GM18861 (cell line): ENCODE data around the gene CCDC186.
A peak's percentile ranks its signal among the peaks of the same experiment; 100 is the strongest.

Experiments used
- ATAC-seq: cut with Tn5 transposase; IDR thresholded peaks from one replicate; pipeline ENCODE4 v1.9.1; 2021; ENCODE audit not compliant: unreplicated experiment

CCDC186 gene

GRCh38 chr10:114115661-114116445 lies 58.1 kb downstream of the CCDC186 start:
- no peak for ATAC-seq

- ATAC-seq: no peak
These were observed 63.6 kb downstream of the CCDC186 start for GRCh38 chr10:114110174-114110972.

GRCh38 chr10:114103284-114103683 lies 70.7 kb downstream of the CCDC186 start:
- ATAC-seq: peak; percentile 53

GRCh38 chr10:114102256-114102655 lies 71.7 kb downstream of the CCDC186 start:
- ATAC-seq: no peak

- no peak for ATAC-seq
These were observed 72.9 kb downstream of the CCDC186 start for GRCh38 chr10:114100848-114101741.

- no peak for ATAC-seq
These were observed 77.1 kb downstream of the CCDC186 start for GRCh38 chr10:114096864-114097263.

GRCh38 chr10:114095559-114096337 lies 78.3 kb downstream of the CCDC186 start:
- ATAC-seq: peak; percentile 66

- no peak for ATAC-seq
These were observed 79.2 kb downstream of the CCDC186 start for GRCh38 chr10:114094795-114095194.

- no peak for ATAC-seq
These were observed 86.3 kb downstream of the CCDC186 start for GRCh38 chr10:114087655-114088054.

GRCh38 chr10:114087255-114087654 lies 86.7 kb downstream of the CCDC186 start:
- no peak for ATAC-seq

- ATAC-seq: no peak
These were observed 89.8 kb downstream of the CCDC186 start for GRCh38 chr10:114084215-114084614.

GRCh38 chr10:114083040-114083439 lies 91.0 kb downstream of the CCDC186 start:
- ATAC-seq: no peak

- no peak for ATAC-seq
These were observed 92.0 kb downstream of the CCDC186 start for GRCh38 chr10:114081911-114082583.

GRCh38 chr10:114079421-114079820 lies 94.6 kb downstream of the CCDC186 start:
- no peak for ATAC-seq

- no peak for ATAC-seq
These were observed 95.7 kb downstream of the CCDC186 start for GRCh38 chr10:114078346-114078745.

- ATAC-seq: no peak
These were observed 96.2 kb downstream of the CCDC186 start for GRCh38 chr10:114077815-114078219.

GRCh38 chr10:114077347-114077746 lies 96.7 kb downstream of the CCDC186 start:
- ATAC-seq: no peak

- ATAC-seq: no peak
These were observed 98.9 kb downstream of the CCDC186 start for GRCh38 chr10:114075093-114075492.

- peak; percentile 81 for ATAC-seq
These were observed 100.4 kb downstream of the CCDC186 start for GRCh38 chr10:114073395-114074186.
